GM13976 (cell line): ENCODE measurements around the gene CCR5AS.
"Not testable (repeated sequence)": the region's sequence is repeated elsewhere in the genome, so short reads cannot be mapped to it uniquely, and the experiment has no call there.

Source experiments
- DNase-seq: peaks from one replicate; pipeline ENCODE4 v3.0.0; 2012; ENCODE audit warnings: low spot score
- in situ Hi-C: fragments of 300-500 bp; cut with MboI; formaldehyde crosslinking; loops from one replicate; pipeline ENCODE4 v1.12.0; 2022; ENCODE audit warnings: low sequenced_read_pairs, mixed read lengths, inconsistent platforms; ENCODE audit not compliant: unreplicated experiment
- TF ChIP-seq, protein P1 (sequence below): IDR thresholded peaks from 2 replicates; pipeline ENCODE4 v1.5.1; 2012; ENCODE audit warnings: borderline replicate concordance, mild to moderate bottlenecking; ENCODE audit not compliant: insufficient read depth; ENCODE audit errors: extremely low read depth, missing control alignments, control extremely low read depth

The CCR5AS gene

DNA sequence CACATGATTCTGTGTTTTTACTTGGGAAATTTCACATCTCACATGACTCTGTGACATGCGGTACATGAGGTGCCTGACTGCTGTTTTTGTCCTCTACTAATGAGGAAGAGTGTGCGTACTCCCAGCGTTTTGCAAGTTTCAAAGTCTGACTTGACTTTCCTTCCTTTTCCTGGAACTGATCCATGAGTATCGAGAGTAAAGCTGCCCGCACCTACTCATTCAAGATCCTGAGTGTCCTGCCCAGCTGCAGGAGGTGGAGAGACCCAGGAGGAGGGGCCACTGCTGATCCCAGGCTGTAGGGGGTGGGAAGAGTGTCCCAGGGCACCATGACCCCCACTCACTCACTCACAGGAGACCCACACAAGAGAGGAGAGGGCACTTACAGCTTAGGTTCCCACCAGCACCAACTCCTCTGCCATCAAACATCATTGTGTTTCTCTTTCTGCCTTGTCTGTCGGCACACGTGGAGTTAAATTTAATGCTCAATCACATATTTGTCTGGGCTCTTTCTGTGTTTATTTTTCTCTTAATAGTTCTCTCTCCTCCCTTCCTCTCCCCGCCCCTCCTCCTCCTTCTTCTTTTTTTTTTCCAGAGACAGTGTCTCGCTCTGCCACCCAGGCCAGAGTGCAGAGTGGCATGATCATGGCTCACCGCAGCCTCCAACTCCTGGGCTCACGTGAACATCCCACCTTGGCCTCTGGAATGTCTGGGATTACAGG is 1.4 kb downstream of the CCR5AS start:
- TF ChIP-seq, protein P1, sequence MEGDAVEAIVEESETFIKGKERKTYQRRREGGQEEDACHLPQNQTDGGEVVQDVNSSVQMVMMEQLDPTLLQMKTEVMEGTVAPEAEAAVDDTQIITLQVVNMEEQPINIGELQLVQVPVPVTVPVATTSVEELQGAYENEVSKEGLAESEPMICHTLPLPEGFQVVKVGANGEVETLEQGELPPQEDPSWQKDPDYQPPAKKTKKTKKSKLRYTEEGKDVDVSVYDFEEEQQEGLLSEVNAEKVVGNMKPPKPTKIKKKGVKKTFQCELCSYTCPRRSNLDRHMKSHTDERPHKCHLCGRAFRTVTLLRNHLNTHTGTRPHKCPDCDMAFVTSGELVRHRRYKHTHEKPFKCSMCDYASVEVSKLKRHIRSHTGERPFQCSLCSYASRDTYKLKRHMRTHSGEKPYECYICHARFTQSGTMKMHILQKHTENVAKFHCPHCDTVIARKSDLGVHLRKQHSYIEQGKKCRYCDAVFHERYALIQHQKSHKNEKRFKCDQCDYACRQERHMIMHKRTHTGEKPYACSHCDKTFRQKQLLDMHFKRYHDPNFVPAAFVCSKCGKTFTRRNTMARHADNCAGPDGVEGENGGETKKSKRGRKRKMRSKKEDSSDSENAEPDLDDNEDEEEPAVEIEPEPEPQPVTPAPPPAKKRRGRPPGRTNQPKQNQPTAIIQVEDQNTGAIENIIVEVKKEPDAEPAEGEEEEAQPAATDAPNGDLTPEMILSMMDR, result no peak
- no peak for DNase-seq
- in situ Hi-C loops, result no loop called here

DNA sequence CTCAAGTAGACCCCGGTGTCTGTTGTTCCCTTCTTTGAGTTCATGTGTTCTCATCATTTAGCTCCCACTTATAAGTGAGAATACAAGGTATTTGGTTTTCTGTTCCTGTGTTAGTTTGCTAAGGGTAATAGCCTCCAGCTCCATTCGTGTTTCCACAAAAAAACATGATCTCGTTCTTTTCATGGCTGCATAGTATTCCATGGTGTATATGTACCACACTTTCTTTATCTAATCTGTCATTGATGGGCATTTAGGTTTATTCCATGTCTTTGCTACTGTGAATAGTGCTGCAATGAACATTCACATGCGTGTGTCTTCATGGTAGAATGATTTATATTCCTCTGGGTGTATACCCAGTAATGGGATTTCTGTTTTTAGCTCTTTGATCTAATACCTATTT is 4.0 kb downstream of the CCR5AS start:
- in situ Hi-C loops, DNase-seq: not testable (repeated sequence)

DNA sequence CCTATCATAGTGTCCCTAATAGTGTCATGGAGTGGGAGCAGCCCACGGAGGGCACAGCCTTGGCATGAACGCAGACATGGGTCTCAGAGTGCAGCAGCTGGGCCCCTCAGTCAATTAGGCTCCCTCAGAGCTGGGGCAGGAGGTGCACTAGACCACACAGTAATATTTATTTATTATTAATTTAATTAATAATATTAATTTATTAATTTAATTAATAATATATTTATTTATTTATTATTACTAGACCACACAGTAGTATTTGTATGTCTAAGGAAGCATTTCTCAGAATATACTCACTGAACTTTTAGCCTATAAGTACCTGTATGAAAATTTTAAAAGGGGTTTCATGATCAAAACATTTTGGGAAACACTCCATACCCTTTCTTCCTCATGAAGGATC is 5.3 kb downstream of the CCR5AS start:
- DNase-seq, result no peak
- in situ Hi-C loops, result no loop called here
- TF ChIP-seq, protein P1, result no peak

DNA sequence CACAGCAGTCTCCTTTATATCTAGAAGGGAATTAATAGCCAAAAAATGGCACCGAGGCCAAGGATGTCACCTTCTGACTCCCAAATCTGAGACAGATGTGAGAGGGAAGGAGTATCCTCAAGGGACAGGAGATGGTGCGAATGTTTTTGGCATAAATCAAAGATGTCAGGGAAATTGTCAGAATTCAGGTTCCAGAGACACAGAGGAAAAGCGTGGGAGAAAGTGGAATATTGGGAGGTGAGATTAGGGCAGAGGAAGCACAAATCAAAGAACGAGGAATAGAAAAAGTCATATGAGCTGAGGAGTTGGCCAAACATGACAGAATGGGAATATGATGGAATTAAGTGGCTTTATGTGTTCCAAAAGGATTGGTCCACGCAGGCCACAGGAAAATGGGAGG is 6.0 kb downstream of the CCR5AS start:
- in situ Hi-C loops, result no loop called here
- TF ChIP-seq, protein P1, result no peak
- no peak for DNase-seq

DNA sequence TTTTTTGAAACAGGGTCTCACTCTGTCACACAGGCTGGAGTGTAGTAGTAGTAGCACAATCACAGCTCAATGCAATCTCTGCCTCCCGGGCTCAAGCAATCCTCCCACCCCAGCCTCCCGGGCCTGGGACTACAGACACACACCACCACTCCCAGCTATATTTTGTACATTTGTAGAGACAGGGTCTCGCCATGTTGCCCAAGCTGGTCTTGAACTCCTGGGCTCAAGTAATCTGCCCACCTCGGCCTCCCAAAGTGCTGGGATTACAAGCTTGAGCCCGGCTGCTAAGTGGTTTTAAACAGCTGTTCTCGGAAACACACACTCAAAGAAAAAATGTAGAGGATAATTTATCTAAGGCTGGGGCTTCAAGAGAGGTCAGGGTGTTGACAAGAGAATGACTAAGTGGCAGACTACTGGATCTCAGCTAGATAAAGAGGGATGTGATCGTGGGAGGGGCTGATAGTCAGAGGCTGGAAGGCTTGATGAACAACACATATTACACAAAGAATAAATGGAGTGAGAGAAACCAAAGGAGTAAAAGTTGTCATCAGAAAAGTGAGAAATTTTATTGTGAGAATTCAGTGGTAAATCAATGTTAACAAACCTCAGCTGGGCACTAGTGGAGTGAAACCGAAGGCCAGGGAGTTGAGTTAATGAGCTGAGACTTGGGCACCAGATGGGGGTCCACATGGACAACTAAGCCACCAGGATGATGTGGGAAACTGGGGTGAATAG is 6.7 kb downstream of the CCR5AS start:
- in situ Hi-C loops, result no loop called here
- DNase-seq, result no peak

DNA sequence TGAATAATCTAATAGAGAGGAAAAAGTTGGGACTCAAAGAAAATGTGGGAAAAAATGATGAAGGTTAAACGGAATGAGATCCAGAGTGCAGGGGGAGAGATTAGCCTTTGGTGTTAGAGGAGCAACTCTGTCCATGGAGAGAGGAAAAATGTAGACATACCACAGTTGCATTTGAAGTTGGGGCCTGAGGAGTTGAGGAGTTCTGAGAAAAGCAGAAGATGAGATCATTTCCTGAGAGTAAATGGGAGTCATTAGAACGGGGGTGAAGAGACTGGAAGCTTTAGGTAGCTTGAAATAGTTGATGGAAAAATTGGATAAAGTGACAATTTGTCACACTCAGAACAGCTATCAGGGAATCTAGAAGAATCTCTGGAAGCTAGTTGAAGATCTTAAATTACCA is 7.3 kb downstream of the CCR5AS start:
- no peak for DNase-seq
- TF ChIP-seq, protein P1, result no peak
- in situ Hi-C loops, result no loop called here

More for the DNA sequence above, 6.7 kb downstream of the CCR5AS start:
- TF ChIP-seq, protein P1, result no peak

DNA sequence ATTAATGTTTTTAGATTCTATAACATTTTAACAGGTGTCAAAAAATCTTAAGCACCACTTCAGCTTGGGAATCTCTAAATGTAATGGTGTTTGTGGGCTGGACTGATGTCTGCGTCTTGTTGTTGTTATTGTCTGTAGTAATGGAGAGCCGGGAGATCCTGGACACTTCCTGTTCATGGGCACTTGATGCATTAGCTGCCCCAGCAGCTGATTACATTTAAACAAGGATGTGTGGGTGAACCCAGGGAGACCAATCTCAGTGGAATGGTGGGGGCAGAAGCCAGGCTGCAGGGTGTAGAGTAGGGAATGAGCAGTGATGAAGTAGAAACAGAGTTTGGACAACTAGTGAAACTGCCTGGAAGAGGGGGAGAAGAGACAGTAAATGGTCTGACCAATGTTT is 7.8 kb downstream of the CCR5AS start:
- no peak for DNase-seq
- in situ Hi-C loops, result no loop called here
- TF ChIP-seq, protein P1, result no peak
